HAP-1 (cell line): ENCODE results near the gene TUBG1.
A peak's percentile ranks its signal among the peaks of the same experiment; 100 is the strongest.

Source experiments
- DNase-seq, 2 experiments: peaks; one replicate each; pipeline ENCODE4 v3.0.0-alpha.2; 2016 to 2020; ENCODE audit warnings: low spot score in 2 of 2
- H3K27me3 ChIP-seq: fragments of 250-450 bp; sonication (Bioruptor Pico); 2 replicates; pipeline ENCODE4 v1.5.1; 2020; ENCODE audit warnings: low read depth, mild to moderate bottlenecking, moderate library complexity
- H3K36me3 ChIP-seq: fragments of 250-450 bp; sonication (Bioruptor Pico); replicated peaks from 2 replicates; pipeline ENCODE4 v1.5.1; 2020; ENCODE audit warnings: mild to moderate bottlenecking
- H3K4me1 ChIP-seq: fragments of 250-450 bp; sonication (Bioruptor Pico); 2 replicates; pipeline ENCODE4 v1.5.1; 2020; ENCODE audit warnings: mild to moderate bottlenecking
- H3K4me3 ChIP-seq: fragments of 250-450 bp; sonication (Bioruptor Pico); 2 replicates; pipeline ENCODE4 v1.5.1; 2020; ENCODE audit warnings: mild to moderate bottlenecking, moderate library complexity
- H3K9me3 ChIP-seq: fragments of 250-450 bp; sonication (Bioruptor Pico); 2 replicates; pipeline ENCODE4 v1.5.1; 2020; ENCODE audit warnings: mild to moderate bottlenecking, moderate library complexity
- in situ Hi-C: fragments of 300-500 bp; cut with MboI; formaldehyde crosslinking; loops from 3 replicates; pipeline ENCODE4 v1.14.3; 2020; ENCODE audit warnings: low sequenced_read_pairs, inconsistent platforms, mixed read lengths

The TUBG1 gene

DNA sequence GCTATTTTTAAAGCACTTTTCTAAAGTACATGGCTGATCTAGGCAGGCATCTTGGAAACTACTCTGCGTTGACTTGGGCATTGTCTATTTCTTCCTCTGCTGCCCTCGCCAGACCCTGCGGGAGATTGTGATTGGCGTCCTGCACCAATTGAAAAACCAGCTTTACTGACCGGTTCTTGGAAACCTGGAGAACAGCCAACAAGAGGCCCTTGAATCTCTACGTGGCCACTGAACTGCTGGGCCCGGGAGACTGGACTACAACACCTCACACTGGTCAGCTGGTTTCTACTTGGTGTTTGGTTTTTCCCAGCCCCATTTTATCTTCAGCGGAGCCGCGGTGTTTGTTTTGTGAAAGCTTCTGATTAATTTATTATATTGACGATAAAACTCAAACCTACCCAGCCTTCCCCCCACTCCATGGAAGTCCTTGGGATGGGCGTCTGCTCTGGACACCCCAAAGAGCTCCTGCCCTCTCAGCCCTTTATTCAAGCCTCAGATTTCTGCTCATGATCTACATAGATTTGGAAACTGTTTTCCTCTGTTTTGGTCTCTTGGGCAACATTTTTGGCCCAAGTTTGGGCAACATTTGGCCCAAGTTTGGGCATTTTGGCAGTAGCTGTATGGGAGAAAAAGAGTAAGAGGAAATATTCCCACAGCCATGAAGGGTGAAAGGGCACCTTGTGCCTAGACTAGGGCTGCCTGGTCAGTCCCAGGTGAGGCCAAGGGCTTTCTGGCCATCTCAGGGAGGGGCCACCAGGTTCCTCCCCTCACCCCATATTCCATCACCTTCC is 37.9 kb upstream of the TUBG1 start:
- no peak for DNase-seq
- Histone ChIP-seq H3K36me3 (peaks cover 84% of the 10 kb centered on the region), H3K4me1 (peaks cover 13% of the 10 kb centered on the region), H3K4me3 (no peak overlapping the region), H3K27me3 (no peaks in the 10 kb centered on the region), H3K9me3 (no peaks in the 10 kb centered on the region)
- in situ Hi-C loops = loop anchor here (10.0 kb wide), 1 partner anchor 263 kb away; the partner anchor contains the start of gene PSME3

- in situ Hi-C loops = loop anchor here (10.0 kb wide), 1 partner anchor 262 kb away; the partner anchor contains the start of gene PSME3
- peaks cover 81% of the 10 kb centered on the region for H3K36me3 ChIP-seq
- no peaks in the 10 kb centered on the region for H3K27me3 ChIP-seq
- H3K4me3 ChIP-seq = no peak overlapping the region
- H3K9me3 ChIP-seq = no peaks in the 10 kb centered on the region
- no peak for DNase-seq
- H3K4me1 ChIP-seq = peaks cover 11% of the 10 kb centered on the region; the same call in 1 of the 2 replicates
These were observed 36.4 kb upstream of the TUBG1 start for GRCh38 chr17:42573095-42573494.

DNA sequence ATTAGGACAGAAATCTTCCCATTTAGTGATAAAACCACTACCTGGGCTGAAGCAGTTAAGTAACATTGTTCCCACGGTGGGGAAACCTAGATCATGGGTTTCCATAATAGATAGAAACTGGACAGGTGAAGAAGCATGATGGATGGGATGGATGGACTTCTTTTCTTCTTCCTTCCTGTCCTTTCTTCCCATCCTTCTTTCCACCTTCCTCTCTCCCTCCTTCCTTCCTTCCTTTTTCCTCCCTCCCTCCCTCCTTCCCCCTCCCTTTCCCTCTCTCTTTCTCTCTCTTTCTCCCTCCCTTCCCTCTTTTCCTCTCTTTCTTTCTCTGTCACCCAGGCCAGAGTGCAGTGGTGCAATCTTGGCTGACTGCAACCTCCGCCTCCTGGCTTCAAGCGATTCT is 35.0 kb upstream of the TUBG1 start:
- DNase-seq = no peak
- H3K27me3 ChIP-seq = no peaks in the 10 kb centered on the region
- H3K4me1 ChIP-seq = peaks cover 14% of the 10 kb centered on the region; the same call in 1 of the 2 replicates
- no peaks in the 10 kb centered on the region for H3K9me3 ChIP-seq
- in situ Hi-C loops = loop anchor here (10.0 kb wide), 1 partner anchor 260 kb away; the partner anchor contains the start of gene PSME3
- peaks cover 71% of the 10 kb centered on the region for H3K36me3 ChIP-seq
- H3K4me3 ChIP-seq = no peak overlapping the region

- in situ Hi-C loops = loop anchor here (10.0 to 25.0 kb wide), 3 partner anchors 185 to 360 kb away; partner anchors contain the start of genes PSME3, RAMP2 and VPS25
These were observed 32.3 kb upstream of the TUBG1 start for GRCh38 chr17:42577140-42577531.

GRCh38 chr17:42577532-42578281 is 31.8 kb upstream of the TUBG1 start, which contains the start of gene PSMC3IP:
Gene PSMC3IP (minus strand): TSS chr17:42577729. CDS start chr17:42577686, 43 bp downstream.
- H3K4me1 ChIP-seq = peaks cover 14% of the 10 kb centered on the region; the same call in 1 of the 2 replicates
- in situ Hi-C loops = loop anchor here (10.0 to 25.0 kb wide), 3 partner anchors 185 to 360 kb away; partner anchors contain the start of genes PSME3, RAMP2 and VPS25
- H3K9me3 ChIP-seq = no peaks in the 10 kb centered on the region
- peak; percentile 94 to 97 for DNase-seq
- H3K36me3 ChIP-seq = peaks cover 66% of the 10 kb centered on the region
- H3K27me3 ChIP-seq = no peaks in the 10 kb centered on the region
- H3K4me3 ChIP-seq = peak within 1 kb of the TSS; percentile 76

More at GRCh38 chr17:42577140-42577531, 32.3 kb upstream of the TUBG1 start:
- Histone ChIP-seq H3K27me3 (no peaks in the 10 kb centered on the region), H3K4me1 (peaks cover 14% of the 10 kb centered on the region; the same call in 1 of the 2 replicates), H3K36me3 (peaks cover 66% of the 10 kb centered on the region), H3K9me3 (no peaks in the 10 kb centered on the region), H3K4me3 (peak overlapping the region; percentile 76)
- no peak for DNase-seq

DNA sequence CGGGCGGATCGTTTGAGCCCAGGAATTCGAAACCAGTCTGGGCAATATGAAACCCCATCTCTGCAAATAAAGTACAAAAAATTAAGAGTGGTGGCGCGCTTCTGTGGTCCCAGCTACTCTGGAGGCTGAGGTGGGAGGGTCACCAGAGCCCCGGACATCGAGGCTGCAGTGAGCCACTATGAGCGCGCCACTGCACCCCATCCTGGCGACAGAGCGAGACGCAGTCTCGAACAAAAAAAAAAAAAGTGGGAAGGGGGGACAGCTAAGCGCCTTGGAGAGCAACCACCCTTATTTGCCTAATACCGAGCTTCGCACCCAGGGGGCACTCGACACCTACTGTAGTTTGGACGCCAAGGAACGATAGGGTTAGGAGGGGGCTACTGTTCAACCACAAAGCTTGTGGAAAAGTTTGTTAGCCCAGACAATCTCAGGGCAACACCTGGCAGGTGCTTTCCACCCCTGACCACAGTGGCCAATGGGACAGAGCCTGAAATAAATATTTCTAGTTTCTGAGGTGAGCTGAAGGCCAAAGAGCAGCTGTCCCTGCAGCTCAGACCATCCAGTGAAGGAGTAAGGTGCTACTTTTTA is 31.1 kb upstream of the TUBG1 start:
- Histone ChIP-seq H3K36me3 (peaks cover 66% of the 10 kb centered on the region), H3K4me1 (peaks cover 14% of the 10 kb centered on the region; the same call in 1 of the 2 replicates), H3K4me3 (peak overlapping the region; percentile 76), H3K9me3 (no peaks in the 10 kb centered on the region), H3K27me3 (no peaks in the 10 kb centered on the region)
- DNase-seq = peak; percentile 81 to 92
- in situ Hi-C loops = loop anchor here (10.0 to 25.0 kb wide), 3 partner anchors 184 to 359 kb away; partner anchors contain the start of genes PSME3, RAMP2 and VPS25

GRCh38 chr17:42579794-42580551 is 29.5 kb upstream of the TUBG1 start:
- Histone ChIP-seq H3K27me3 (no peaks in the 10 kb centered on the region), H3K36me3 (peaks cover 65% of the 10 kb centered on the region), H3K9me3 (no peaks in the 10 kb centered on the region), H3K4me1 (peaks cover 14% of the 10 kb centered on the region; the same call in 1 of the 2 replicates), H3K4me3 (no peak overlapping the region)
- DNase-seq = no peak
- in situ Hi-C loops = loop anchor here (5.0 to 25.0 kb wide), 5 partner anchors 52 to 357 kb away; partner anchors contain the start of genes PLEKHH3, PSME3, RAMP2 and VPS25

GRCh38 chr17:42581744-42582270 is 27.7 kb upstream of the TUBG1 start:
- H3K36me3 ChIP-seq = peaks cover 53% of the 10 kb centered on the region
- in situ Hi-C loops = loop anchor here (5.0 to 25.0 kb wide), 4 partner anchors 50 to 355 kb away; partner anchors contain the start of genes PLEKHH3, RAMP2 and VPS25

GRCh38 chr17:42584880-42585279 is 24.6 kb upstream of the TUBG1 start:
- in situ Hi-C loops = loop anchor here (5.0 to 25.0 kb wide), 4 partner anchors 47 to 352 kb away; partner anchors contain the start of genes PLEKHH3, RAMP2 and VPS25
- no peaks in the 10 kb centered on the region for H3K9me3 ChIP-seq
- DNase-seq = no peak
- H3K36me3 ChIP-seq = peaks cover 60% of the 10 kb centered on the region
- H3K4me1 ChIP-seq = no peaks in the 10 kb centered on the region
- H3K4me3 ChIP-seq = no peak overlapping the region
- H3K27me3 ChIP-seq = no peaks in the 10 kb centered on the region

More at GRCh38 chr17:42581744-42582270, 27.7 kb upstream of the TUBG1 start:
- DNase-seq = no peak
- H3K27me3 ChIP-seq = no peaks in the 10 kb centered on the region
- H3K9me3 ChIP-seq = no peaks in the 10 kb centered on the region
- no peak overlapping the region for H3K4me3 ChIP-seq
- peaks cover 4% of the 10 kb centered on the region; the same call in 1 of the 2 replicates for H3K4me1 ChIP-seq

GRCh38 chr17:42585353-42585752 is 24.1 kb upstream of the TUBG1 start:
- H3K4me1 ChIP-seq = no peaks in the 10 kb centered on the region
- in situ Hi-C loops = loop anchor here (25.0 kb wide), 2 partner anchors 177 to 352 kb away; partner anchors contain the start of genes RAMP2 and VPS25
- H3K4me3 ChIP-seq = no peak overlapping the region
- peaks cover 55% of the 10 kb centered on the region for H3K36me3 ChIP-seq
- no peaks in the 10 kb centered on the region for H3K27me3 ChIP-seq
- DNase-seq = no peak
- no peaks in the 10 kb centered on the region for H3K9me3 ChIP-seq

DNA sequence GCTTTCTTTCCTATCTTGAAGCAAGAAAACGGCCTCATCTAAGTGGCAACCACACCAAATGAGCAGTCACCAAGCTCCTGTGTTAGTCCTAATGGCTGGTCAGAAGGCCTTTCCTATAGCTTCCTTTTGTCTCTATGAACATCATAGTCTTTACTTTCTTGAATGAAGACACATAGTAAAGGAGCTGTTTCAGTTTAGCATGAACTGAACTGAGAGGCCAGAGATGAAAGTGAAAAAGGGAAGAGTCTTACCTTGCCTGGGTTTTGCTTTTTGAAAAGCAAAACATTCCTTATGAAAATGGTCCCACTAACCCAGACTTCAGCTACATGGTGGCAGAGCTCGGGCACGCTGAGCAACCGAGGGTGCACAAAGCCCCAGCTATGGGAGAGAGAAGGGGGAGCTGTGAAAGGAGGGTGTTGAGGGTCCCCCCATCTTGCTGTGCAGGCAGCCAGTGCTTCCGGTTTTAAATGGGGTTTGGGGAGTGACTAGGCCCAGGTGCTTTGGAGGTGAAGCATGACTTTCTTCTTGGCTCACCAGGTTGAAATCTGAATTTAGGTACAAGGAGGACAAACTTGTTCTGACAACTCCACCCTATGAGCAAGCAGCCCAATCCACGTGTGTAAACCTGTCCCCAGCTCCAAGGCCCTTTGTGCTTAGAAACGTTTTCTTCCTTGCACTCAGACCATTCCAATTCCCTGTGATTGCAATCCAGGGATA is 22.8 kb upstream of the TUBG1 start:
- Histone ChIP-seq H3K4me1 (no peaks in the 10 kb centered on the region), H3K9me3 (no peaks in the 10 kb centered on the region), H3K36me3 (peaks cover 53% of the 10 kb centered on the region), H3K4me3 (no peak overlapping the region), H3K27me3 (no peaks in the 10 kb centered on the region)
- DNase-seq = no peak
- in situ Hi-C loops = loop anchor here (25.0 kb wide), 2 partner anchors 176 to 351 kb away; partner anchors contain the start of genes RAMP2 and VPS25
